ENCODE data around the gene KERA.

KERA gene

DNA sequence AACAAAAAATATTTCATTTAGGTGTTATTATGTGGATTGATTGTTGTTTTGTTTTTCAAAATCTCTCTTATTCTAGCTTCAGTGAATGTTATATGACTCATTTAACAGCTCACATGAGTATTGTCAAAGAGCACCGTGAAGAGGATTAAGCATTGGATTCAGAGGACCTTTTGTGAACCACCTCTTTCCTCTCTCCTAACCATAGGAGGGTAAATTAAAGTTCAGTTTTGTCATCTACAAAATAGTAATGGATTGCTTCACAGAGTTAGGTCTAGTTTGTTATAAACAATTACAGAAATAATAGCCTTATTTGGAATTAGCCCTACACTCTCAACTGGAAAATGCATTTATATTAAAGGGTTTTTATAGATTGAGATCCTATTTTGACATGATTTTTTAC lies 962 bp upstream of the KERA start:
- TF ChIP-seq CTCF (IDR thresholded peaks at IDR 0.05; ENCODE audit: low read depth, low read length) = no peak
- DNase-seq (ENCODE audit: extremely low read depth, low read depth) = no peak

GRCh38 chr12:91056488-91056887 lies 1.3 kb downstream of the KERA start:
- TF ChIP-seq CTCF (IDR thresholded peaks at IDR 0.05; ENCODE audit: low read depth, low read length) = no peak
- no peak for DNase-seq (ENCODE audit: extremely low read depth, low read depth)

DNA sequence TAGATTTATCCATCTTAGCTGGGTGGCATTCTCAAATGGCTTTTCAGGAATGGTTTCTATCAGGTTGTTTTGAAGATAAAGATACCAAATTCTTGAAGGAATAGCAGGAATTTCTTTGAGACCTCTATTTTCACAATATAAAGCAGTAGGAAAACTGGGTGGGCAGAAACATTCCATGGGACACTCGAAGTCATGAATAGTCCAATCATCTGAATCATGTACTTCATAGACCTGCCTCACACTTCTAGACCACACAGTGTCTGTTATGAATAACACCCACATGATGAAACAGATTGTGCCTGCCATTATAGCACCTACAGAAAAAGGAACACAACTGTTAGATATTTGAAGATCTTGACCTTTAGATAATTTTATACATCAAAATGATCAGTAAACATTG lies 1.8 kb downstream of the KERA start:
- no peak for TF ChIP-seq CTCF (IDR thresholded peaks at IDR 0.05; ENCODE audit: low read depth, low read length)
- no peak for DNase-seq (ENCODE audit: extremely low read depth, low read depth)

GRCh38 chr12:91053951-91054715 lies 3.7 kb downstream of the KERA start:
- TF ChIP-seq CTCF (IDR thresholded peaks at IDR 0.05; ENCODE audit: low read depth, low read length) = no peak
- peak; percentile 83 for DNase-seq (ENCODE audit: extremely low read depth, low read depth)

GRCh38 chr12:91052026-91052425 lies 5.8 kb downstream of the KERA start:
- TF ChIP-seq CTCF (IDR thresholded peaks at IDR 0.05; ENCODE audit: low read depth, low read length) = no peak
- DNase-seq (ENCODE audit: extremely low read depth, low read depth) = no peak

- DNase-seq (ENCODE audit: extremely low read depth, low read depth) = no peak
- no peak for TF ChIP-seq CTCF (IDR thresholded peaks at IDR 0.05; ENCODE audit: low read depth, low read length)
Observed at GRCh38 chr12:91044586-91044985, 13.2 kb downstream of the KERA start.

GRCh38 chr12:91043408-91043807 lies 14.4 kb downstream of the KERA start:
- no peak for TF ChIP-seq CTCF (IDR thresholded peaks at IDR 0.05; ENCODE audit: low read depth, low read length)
- DNase-seq (ENCODE audit: extremely low read depth, low read depth) = no peak

Data from AG09319 (cell line).